Thyroid gland (tissue), 4 donors: Measurements from ENCODE around the gene SASH1. TPM values are rescaled to one million over a fixed set of nuclear protein-coding genes. Genes with fewer than 3 reads are reported as not detected.
A peak's percentile ranks its signal among the peaks of the same experiment; 100 is the strongest.
"Not testable (repeated sequence)": the region's sequence is repeated elsewhere in the genome, so short reads cannot be mapped to it uniquely, and the experiment has no call there.

Experiments used
- DNase-seq, 2 donors: peaks; one replicate each; pipeline ENCODE4 v3.0.0-alpha.2; 2019
- H3K27ac ChIP-seq, 3 donors: fragments of 200-600 bp; sonication (generic); 1 replicate in 2 of 3; 2 replicates in 1 of 3; pipeline ENCODE4 v1.5.1; 2016 to 2019; ENCODE audit warnings: mild to moderate bottlenecking in 1 of 3, moderate library complexity in 1 of 3
- H3K27me3 ChIP-seq: fragments of 200-600 bp; sonication (generic); one replicate; pipeline ENCODE4 v1.5.1; 2019
- H3K36me3 ChIP-seq, 2 donors: fragments of 200-600 bp; sonication (generic); one replicate each; pipeline ENCODE4 v1.5.1; 2016 to 2019
- H3K4me1 ChIP-seq, 2 donors: fragments of 200-600 bp; sonication (generic); one replicate each; pipeline ENCODE4 v1.5.1; 2017 to 2019
- H3K4me3 ChIP-seq, 3 donors: fragments of 200-600 bp; sonication (generic); replicated peaks in 1 of 3; 1 replicate in 2 of 3; 2 replicates in 1 of 3; pipeline ENCODE4 v1.5.1; 2016; ENCODE audit warnings: mild to moderate bottlenecking in 1 of 3
- H3K9me3 ChIP-seq: fragments of 200-600 bp; sonication (generic); one replicate; pipeline ENCODE4 v1.5.1; 2017
- POLR2A ChIP-seq, 2 donors: fragments of 450-650 bp; IDR thresholded peaks; one replicate each; pipeline ENCODE4 v1.6.1; 2017; ENCODE audit warnings: antibody characterized with exemption in 2 of 2, mild to moderate bottlenecking in 2 of 2, moderate library complexity in 1 of 2
- WGBS, 2 donors: methylation state at CpG; one replicate each; pipeline ENCODE4 v1.1.5; 2017; 5-methylcytosine and 5-hydroxymethylcytosine counted together
- intact Hi-C: fragments of 100-400 bp; cut with DNase I; formaldehyde crosslinking; loops from one replicate; pipeline ENCODE4 v1.15.1; 2023
- total RNA-seq, 4 donors: library from RNA; depleted of rRNA; stranded (reverse); fragments of >200 nt; gene quantifications; one replicate each; pipeline ENCODE4 v1.2.3, GENCODE V29; 2016
- TF ChIP-seq, protein P1 (sequence below), 6 experiments: fragments of 200-600 bp in 3 of 6; fragments of 450-650 bp in 3 of 6; sonication (generic) in 3 of 6; IDR thresholded peaks; one replicate each; pipeline ENCODE4 v1.5.1; 2016 to 2019; ENCODE audit warnings: antibody characterized with exemption in 6 of 6, mild to moderate bottlenecking in 2 of 6, inconsistent platforms in 1 of 6, moderate library complexity in 1 of 6

Gene SASH1
- total RNA-seq, 4 donors from 2014 or later = 154 to 235 (median 190) TPM

DNA sequence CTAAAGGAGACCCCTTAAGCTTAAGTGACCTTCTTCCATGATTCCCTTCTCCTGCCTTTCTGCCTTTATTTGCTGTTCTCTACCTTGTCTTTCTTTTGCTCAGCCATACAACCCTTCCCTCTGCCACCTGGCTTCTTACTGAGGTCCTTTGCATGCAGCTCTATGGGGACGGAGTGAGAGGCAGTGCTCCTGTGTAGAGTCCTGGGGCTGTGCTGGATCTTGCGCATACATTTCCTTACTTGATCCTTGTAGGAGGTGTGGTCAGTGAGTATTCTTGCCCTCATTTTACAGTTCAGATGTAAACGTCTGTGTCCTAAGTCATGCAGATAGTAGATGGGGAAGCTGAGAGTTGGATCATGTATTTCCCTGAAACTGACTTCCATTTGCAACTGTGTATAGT lies 5.7 kb downstream of the SASH1 start:
- intact Hi-C loops = loop anchor here (10.0 kb wide), 1 partner anchor 116 kb away; no protein-coding TSS in a partner anchor
- whole genome bisulfite sequencing, 2 donors = 85 to 89% methylated on average over 3 of the region's 3 CpGs

DNA sequence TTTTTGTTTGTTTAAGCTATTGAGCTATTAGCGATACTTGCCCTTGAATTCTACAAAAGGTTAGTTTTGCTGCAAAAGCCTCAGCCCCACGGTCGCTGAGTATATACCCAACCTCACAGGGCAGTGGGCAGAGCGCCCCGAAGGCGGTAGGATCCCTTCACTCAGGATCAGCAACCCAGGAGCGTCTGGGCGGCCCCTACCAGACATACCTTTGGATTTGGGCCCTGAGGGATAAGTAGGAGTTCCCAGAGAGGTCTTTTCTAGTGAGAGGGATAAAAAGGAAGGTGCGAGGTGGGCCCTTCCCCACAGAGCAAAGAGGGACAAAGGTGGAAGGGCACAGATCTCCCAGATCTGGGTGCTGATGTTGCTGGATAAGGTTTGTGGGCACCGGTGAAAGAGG lies 6.1 kb downstream of the SASH1 start:
- Histone ChIP-seq H3K27ac (peak overlapping the region in 2 of 3 donors; percentile 96 to 97), H3K4me1 (peaks cover 49 to 59% of the 10 kb centered on the region in 2 donors), H3K36me3 (no peaks in the 10 kb centered on the region), H3K9me3 (no peaks in the 10 kb centered on the region), H3K4me3 (no peak overlapping the region), H3K27me3 (no peaks in the 10 kb centered on the region)
- WGBS, 2 donors = 76 to 84% methylated on average over 10 of the region's 10 CpGs
- intact Hi-C loops = loop anchor here (10.0 kb wide), 1 partner anchor 116 kb away; no protein-coding TSS in a partner anchor
- no peak for DNase-seq
- no peak for TF ChIP-seq POLR2A (IDR thresholded peaks at IDR 0.05)
- TF ChIP-seq, protein P1, sequence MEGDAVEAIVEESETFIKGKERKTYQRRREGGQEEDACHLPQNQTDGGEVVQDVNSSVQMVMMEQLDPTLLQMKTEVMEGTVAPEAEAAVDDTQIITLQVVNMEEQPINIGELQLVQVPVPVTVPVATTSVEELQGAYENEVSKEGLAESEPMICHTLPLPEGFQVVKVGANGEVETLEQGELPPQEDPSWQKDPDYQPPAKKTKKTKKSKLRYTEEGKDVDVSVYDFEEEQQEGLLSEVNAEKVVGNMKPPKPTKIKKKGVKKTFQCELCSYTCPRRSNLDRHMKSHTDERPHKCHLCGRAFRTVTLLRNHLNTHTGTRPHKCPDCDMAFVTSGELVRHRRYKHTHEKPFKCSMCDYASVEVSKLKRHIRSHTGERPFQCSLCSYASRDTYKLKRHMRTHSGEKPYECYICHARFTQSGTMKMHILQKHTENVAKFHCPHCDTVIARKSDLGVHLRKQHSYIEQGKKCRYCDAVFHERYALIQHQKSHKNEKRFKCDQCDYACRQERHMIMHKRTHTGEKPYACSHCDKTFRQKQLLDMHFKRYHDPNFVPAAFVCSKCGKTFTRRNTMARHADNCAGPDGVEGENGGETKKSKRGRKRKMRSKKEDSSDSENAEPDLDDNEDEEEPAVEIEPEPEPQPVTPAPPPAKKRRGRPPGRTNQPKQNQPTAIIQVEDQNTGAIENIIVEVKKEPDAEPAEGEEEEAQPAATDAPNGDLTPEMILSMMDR (IDR thresholded peaks at IDR 0.05) = no peak

More for the DNA sequence above, 5.7 kb downstream of the SASH1 start:
- H3K9me3 ChIP-seq = no peaks in the 10 kb centered on the region
- TF ChIP-seq, protein P1 (IDR thresholded peaks at IDR 0.05) = no peak
- no peak for TF ChIP-seq POLR2A (IDR thresholded peaks at IDR 0.05)
- H3K27me3 ChIP-seq = no peaks in the 10 kb centered on the region
- H3K27ac ChIP-seq = peak overlapping the region in 2 of 3 donors; percentile 96 to 97
- peaks cover 49 to 59% of the 10 kb centered on the region in 2 donors for H3K4me1 ChIP-seq
- no peak for DNase-seq
- no peak overlapping the region for H3K4me3 ChIP-seq
- H3K36me3 ChIP-seq = no peaks in the 10 kb centered on the region

DNA sequence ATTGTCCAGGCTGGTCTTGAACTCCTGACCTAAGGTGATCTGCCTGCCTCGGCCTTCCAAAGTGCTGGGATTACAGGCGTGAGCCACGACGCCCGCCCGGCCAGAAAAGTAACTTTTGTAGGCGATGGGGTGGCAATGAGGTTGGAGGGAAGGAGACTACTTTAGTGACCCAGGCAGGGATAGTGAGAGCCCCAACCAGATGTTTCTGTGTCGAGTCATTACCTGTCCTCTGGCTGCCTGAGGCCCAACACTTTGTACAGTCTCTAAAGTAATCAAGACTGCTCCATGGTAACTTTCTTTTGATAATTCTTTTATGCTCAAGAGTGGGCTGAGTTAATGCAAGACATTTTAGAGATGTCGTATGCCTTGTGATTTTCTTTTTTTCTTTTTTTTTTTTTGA lies 6.8 kb downstream of the SASH1 start:
- no peak for DNase-seq
- WGBS, 2 donors = 95 to 99% methylated on average over 9 of the region's 9 CpGs
- Histone ChIP-seq H3K4me3 (no peak overlapping the region), H3K9me3 (no peaks in the 10 kb centered on the region), H3K27ac (no peak overlapping the region), H3K36me3 (no peaks in the 10 kb centered on the region), H3K27me3 (no peaks in the 10 kb centered on the region), H3K4me1 (peaks cover 49 to 53% of the 10 kb centered on the region in 2 donors)
- intact Hi-C loops = loop anchor here (10.0 kb wide), 1 partner anchor 115 kb away; no protein-coding TSS in a partner anchor
- TF ChIP-seq, protein P1 (IDR thresholded peaks at IDR 0.05) = no peak
- no peak for TF ChIP-seq POLR2A (IDR thresholded peaks at IDR 0.05)

DNA sequence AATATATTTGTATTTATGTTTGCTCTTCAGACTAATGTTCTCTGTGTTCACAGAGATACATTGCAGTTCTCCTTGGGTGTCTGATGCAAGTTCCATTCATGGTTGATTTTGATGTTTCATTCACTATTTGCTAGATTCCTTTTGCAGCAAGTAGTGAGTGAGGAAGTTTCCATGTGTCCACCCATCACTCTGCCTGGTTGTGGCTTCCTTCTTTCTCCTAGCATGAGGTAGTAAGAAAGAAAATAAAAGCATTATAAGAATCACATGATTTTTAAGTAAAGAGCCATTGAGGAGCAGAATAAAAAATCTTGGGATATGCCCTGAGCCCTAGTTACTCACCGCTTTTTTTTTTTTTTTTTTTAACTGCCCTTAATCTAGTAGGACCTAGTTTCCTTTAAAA lies 8.7 kb downstream of the SASH1 start:
- Histone ChIP-seq H3K36me3 (no peaks in the 10 kb centered on the region), H3K27me3 (no peaks in the 10 kb centered on the region), H3K4me1 (peaks cover 37 to 39% of the 10 kb centered on the region in 2 donors), H3K27ac (peak overlapping the region in 2 of 3 donors; percentile 37 to 56), H3K9me3 (no peaks in the 10 kb centered on the region), H3K4me3 (no peak overlapping the region)
- 22 to 29% methylated on average over 1 of the region's 1 CpG for WGBS, 2 donors
- TF ChIP-seq POLR2A (IDR thresholded peaks at IDR 0.05) = no peak
- TF ChIP-seq, protein P1 (IDR thresholded peaks at IDR 0.05) = no peak
- no peak for DNase-seq
- intact Hi-C loops = no loop called here

DNA sequence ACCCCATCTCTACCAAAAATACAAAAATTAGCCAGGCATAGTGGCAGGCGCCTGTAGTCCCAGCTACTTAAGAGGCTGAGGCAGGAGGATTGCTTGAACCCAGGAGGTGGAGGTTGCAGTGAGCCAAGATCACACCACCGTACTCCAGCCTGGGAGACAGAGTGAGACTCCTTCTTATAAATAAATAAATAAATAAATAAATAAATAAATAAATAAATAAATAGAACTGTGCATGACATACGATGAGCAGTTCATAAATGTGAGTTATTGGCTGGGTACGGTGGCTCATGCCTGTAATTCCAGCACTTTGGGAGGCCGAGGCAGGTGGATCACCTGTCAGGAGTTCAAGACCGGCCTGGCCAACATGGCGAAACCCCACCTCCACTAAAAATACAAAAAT lies 9.8 kb downstream of the SASH1 start:
- H3K4me3 ChIP-seq, H3K36me3 ChIP-seq, DNase-seq, intact Hi-C loops, H3K27me3 ChIP-seq, H3K9me3 ChIP-seq: not testable (repeated sequence)
- 91 to 95% methylated on average over 7 of the region's 7 CpGs for WGBS, 2 donors
- Histone ChIP-seq H3K4me1 (peaks cover 30 to 31% of the 10 kb centered on the region in 2 donors), H3K27ac (peak overlapping the region in 2 of 3 donors; percentile 37 to 56)
